IPS-11a (cell line): Measurements from ENCODE around the gene EXOC6.
"Not testable (repeated sequence)": the region's sequence is repeated elsewhere in the genome, so short reads cannot be mapped to it uniquely, and the experiment has no call there.

Source experiments
- H3K4me3 ChIP-seq: one replicate; pipeline ENCODE4 v1.5.1; 2013; ENCODE audit warnings: low read depth, low read length, control low read depth

EXOC6 gene

DNA sequence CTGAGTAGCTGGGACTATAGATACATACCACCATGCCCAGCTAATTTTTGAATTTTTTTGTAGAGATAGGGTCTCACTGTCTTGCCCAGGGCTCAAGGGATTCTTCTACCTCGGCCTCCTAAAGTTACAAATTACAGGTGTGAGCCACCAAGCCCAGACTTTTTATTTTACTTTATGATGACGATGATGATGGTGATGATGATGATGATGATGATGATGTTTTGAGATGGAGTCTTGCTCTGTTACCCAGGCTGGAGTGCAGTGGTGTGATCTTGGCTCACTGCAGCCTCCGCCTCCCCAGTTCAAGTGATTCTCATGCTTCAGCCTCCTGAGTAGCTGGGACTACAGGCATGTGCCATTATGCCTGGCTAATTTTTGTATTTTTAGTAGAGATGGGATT lies 252.8 kb downstream of the EXOC6 start:
- not testable (repeated sequence) for H3K4me3 ChIP-seq

DNA sequence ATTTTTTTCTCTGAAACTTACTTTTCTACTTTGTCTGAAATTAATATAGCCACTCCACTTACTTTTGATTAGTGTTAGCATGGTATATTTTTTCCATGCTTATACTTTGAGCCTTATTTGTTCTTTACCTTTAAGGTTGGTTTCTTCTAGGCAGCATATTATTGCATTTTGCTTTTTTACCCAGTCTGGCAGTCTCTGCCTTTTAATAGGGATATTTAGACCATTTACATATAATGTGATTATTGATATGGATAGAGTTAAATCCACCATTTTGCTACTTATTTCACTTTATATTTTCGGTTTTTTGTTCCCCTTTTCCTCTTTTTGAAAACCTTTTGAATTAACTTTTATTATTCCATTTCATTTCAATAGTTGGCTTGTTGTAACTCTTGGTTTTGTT lies 255.6 kb downstream of the EXOC6 start:
- H3K4me3 ChIP-seq = no peak overlapping the region

DNA sequence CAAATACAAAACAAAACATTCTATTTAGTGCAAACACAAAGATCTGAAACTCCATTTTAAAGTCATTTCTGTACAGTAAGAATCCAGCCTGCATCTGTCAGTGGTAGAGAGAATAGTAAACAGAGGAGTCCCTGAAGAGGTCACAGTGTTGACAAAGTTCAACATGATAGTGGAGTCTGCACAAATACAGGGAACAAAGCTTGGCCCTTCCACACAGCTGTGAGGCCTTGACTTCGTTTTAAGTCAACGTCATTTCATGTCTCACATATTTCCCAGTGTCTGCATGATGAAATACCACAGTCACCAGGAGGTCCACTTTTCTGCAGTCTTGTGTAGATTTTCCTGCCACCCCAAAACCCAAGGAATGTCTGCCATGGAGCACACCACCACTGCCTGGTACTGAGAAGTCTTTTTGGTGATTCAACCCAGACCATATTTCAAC lies 258.3 kb downstream of the EXOC6 start:
- H3K4me3 ChIP-seq = no peak overlapping the region
